GM21737 (cell line): Measurements from ENCODE around the gene CDH1.
A peak's percentile ranks its signal among the peaks of the same experiment; 100 is the strongest.

Experiments
- ATAC-seq: cut with Tn5 transposase; IDR thresholded peaks from one replicate; pipeline ENCODE4 v1.9.1; 2021; ENCODE audit warnings: mild to moderate bottlenecking, moderate library complexity; ENCODE audit not compliant: unreplicated experiment

The CDH1 gene

DNA sequence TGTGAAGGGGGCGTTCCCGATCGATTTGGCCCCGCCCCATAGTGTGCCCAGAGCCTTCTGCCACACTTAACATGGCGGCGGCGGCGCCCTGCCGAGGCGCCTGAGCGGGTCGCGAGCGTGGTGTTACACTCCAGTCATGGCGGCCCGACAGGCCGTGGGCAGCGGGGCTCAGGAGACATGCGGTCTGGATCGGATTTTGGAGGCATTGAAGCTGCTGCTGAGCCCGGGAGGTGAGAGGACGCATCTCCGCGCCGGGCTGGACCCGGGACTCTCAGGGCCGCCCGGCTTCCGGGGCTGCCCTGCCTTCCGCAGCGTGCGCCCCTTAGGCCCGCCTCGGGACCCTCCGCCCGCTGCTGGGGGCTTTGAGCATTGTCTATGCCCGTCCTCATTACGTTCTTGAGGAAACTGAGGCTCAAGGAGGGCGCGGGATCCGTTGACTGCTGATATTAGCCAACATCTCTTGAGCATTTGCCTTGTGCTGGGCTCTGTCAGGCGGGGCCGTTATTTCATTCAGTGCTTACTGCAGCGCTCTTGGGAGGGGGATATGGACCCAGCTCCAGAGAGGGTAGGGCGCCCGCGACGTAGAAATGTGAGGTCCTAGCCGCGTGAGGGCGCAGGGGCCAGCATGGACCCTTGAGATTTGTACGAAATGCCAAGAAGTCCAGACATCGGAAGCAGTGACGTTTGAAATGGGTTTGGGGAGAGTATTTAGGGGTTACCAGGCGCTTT lies 106.6 kb downstream of the CDH1 start, which contains the start of gene TANGO6:
Gene TANGO6 (plus strand): TSS at position 50 of the 729 bp plus-strand sequence. CDS start 87 bp downstream, at position 137.
- peak; percentile 86 for ATAC-seq

GRCh38 chr16:68844211-68844564 lies 107.1 kb downstream of the CDH1 start:
- peak; percentile 8 for ATAC-seq

GRCh38 chr16:68848786-68849185 lies 111.7 kb downstream of the CDH1 start:
- ATAC-seq = no peak

- no peak for ATAC-seq
Measured at GRCh38 chr16:68850481-68850880, 113.4 kb downstream of the CDH1 start.

DNA sequence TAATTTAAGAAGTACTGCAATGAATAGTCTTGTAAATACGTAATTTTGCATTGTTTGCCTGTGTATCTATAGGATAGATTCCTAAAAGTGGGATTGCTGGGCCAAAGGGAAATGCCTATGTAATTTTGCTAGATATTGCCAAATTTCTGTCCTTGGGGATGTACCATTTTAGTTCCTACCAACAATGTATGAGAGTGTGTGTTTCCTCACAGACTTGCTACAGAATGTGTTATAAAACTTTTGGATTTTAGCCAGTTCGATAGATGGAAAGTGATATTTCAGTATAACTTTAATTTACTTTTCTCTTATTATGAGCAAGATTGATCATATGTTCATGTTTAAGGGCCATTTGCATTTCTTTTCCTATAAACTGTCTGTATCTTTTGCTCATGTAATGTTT lies 114.5 kb downstream of the CDH1 start:
- ATAC-seq = no peak

DNA sequence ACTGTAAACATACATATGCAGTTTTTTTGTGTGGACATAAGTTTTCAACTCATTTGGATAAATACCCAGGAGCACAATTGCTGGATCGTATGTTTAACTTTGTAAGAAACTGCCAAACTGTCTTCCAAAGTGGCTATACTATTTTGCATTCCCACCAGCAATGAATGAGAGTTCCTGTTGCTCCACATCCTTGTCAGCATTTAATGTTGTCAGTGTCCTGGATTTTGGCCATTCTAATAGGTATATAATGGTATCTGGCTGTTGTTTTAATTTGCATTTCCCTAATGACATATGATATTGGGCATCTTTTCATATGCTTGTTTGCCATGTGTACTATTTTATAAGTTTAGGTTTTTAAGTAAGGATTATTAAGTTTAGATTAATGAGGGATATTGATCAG lies 120.4 kb downstream of the CDH1 start:
- ATAC-seq = no peak

DNA sequence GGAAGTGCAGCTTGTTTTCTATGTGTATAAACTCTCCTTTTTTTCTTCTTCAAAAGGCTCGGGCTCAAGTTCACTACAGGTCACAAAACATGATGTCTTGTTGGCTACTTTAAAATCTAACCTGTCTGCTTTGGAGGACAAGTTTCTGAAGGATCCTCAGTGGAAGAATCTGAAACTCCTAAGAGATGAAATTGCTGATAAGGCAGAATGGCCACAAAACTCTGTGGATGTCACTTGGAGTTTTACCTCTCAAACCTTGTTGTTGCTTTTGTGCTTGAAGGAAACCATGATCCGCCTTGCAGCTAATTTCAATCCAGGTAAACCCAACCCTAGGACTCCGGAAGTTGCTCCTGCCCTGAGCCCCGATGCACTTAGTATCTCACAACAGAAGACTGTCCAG lies 122.7 kb downstream of the CDH1 start:
- no peak for ATAC-seq

DNA sequence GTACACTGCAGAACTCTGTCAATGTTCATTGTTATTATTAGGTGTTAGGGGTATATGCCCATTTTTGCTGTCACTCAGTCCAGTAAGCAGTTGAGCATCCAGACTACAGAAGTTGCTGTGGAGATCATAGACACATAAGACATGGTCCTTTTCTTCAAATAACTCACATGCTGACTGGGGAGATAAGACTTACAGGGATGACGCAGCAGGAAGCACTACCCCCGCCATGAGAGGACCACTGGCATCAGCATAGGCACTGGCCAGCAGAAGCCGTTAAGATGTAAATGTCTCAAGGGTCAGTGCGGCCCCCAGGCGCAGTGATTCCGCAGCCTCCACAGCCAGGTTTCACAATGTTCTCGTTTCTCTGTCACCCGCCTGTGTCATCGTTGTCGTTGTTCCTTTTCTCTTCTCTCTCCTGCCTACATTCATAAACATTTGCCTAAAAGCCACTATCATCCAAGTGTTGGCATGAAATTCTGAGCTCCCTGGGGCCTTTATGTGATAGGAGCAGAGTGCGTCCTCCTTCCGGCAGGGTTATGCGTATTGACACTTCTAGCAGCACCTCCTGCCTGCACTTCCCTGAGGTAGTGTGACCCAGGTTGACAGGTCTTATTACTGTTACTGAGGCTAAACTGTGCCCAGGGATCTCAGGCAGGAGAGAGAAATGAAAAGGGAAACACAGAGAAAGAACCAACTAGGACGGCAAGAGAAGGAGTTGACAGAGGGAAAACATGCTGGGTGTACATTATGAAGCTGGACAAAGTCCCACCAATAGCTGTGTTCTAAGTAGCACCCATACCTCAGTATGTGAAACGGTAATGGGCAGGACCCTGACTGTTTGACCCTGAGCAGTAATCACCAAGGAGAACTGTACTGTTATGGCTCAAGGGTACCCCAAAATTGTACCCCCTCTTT lies 124.1 kb downstream of the CDH1 start:
- no peak for ATAC-seq

DNA sequence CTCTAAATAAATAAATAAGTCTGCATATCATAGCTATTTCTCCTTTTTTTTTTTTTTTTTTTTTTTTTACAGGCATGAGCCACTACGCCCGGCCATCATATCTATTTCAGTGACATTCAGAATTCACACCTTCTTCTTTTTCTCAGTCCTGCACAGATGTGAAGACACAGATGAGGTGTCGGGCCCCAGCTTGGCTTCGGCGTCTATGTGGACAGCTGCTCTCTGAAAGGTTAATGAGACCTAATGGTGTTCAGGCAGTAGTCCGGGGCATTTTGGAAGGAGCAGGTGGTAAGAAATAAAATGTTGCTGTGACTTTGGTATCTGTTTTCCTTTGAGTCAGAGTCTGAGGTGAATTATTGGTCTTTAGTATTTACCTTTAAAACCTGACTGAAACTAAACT lies 129.8 kb downstream of the CDH1 start:
- ATAC-seq = no peak

- no peak for ATAC-seq
Measured at GRCh38 chr16:68869492-68870088, 132.5 kb downstream of the CDH1 start.

DNA sequence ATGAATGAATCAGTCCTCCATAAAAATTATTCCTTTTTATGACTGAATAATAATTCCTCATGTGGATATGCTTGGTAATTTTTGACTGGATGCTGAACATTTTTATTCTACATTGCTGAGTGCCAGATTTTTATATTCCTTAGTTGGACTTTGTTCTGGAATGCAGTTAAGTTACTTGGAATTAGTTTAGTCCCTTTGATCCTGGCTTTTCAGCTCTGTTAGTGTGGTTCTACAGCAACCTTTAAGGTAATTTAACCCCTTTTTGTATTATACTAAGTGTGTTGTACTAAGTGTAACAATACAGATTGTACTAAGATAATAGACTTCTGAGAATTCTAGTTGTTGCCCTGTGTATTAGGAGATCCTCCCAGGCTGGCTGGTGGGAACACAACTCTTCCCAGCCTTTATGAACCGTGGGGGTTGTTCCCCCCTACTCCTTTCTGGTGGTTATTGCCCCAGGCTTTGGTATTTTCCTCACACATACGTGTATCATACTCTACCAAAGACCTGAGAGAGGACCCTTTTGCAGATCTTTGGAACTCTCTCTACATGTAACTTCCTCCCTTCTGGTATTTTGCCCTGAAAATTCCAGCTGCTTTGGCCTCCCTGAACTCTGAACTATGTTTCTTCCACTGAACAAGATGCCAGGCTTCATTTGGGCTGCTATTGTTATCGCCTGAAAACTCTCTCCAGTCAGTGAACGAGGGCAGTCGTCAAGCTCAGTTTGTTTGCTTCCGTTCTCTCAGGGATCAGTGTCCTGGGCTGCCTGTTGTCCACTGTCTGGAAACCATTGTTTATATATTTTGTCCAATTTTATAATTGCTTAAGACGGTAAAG lies 136.8 kb downstream of the CDH1 start:
- no peak for ATAC-seq

DNA sequence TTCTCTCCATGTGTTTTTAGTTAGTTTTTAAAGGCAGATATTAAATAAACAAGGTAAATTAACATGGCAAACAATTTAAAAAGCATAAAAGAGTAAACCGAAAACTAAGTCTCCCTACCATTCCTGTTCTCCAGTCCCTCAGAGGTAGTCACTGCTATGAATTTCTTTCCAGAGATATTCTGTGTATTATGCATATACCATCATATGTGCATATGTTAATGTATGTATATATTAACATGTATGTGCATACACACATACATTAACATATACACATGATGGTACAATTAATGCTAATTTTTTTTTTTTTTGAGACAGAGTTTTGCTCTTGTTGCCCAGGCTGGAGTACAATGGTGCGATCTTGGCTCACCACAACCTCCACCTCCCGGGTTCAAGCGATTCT lies 138.8 kb downstream of the CDH1 start:
- no peak for ATAC-seq

GRCh38 chr16:68883685-68884084 lies 146.6 kb downstream of the CDH1 start:
- ATAC-seq = no peak

DNA sequence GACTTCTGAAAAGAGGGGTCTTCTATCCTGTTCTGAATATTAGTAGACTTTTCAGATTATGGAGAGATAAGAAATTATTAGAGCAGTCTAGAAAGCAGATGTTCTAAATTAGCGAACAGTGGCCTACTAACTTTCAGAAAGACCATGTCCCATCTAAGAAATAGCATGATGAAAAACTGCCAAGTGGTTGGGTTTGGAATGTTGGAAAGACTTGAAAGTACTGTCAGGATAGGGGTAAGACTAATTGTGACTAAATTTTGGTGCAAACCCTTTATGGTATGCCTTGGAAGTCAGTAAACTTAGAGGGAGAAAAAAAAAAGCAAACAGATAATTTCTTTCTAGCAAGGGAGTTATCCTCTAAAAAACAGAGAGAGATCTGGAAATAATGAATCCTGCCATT lies 147.3 kb downstream of the CDH1 start:
- ATAC-seq = no peak
